Neuron (in vitro differentiated cells): Measurements from ENCODE around the gene AHCY.
"Not testable (repeated sequence)": the region's sequence is repeated elsewhere in the genome, so short reads cannot be mapped to it uniquely, and the experiment has no call there.

ENCODE experiments used
- H2AFZ ChIP-seq: one replicate; pipeline ENCODE4 v1.6.1; 2013; ENCODE audit warnings: low read depth, mild to moderate bottlenecking, inconsistent platforms, low read length, moderate library complexity
- H3K27me3 ChIP-seq: one replicate; pipeline ENCODE4 v1.6.1; 2013; ENCODE audit warnings: low read length; ENCODE audit not compliant: insufficient read depth
- H3K36me3 ChIP-seq: one replicate; pipeline ENCODE4 v1.6.1; 2013; ENCODE audit warnings: low read length; ENCODE audit not compliant: insufficient read depth
- H3K4me1 ChIP-seq: one replicate; pipeline ENCODE4 v1.6.1; 2013; ENCODE audit warnings: low read length; ENCODE audit not compliant: insufficient read depth
- H3K4me3 ChIP-seq: 2 replicates; pipeline ENCODE4 v1.5.1; 2013; ENCODE audit warnings: mild to moderate bottlenecking, low read length, moderate library complexity
- H3K9me3 ChIP-seq: one replicate; pipeline ENCODE4 v1.6.1; 2013; ENCODE audit warnings: low read length

AHCY gene

GRCh38 chr20:34334654-34335407, 31.7 kb upstream of the AHCY start:
- no peaks in the 10 kb centered on the region for H3K27me3 ChIP-seq
- no peaks in the 10 kb centered on the region for H3K9me3 ChIP-seq
- H2AFZ ChIP-seq = no peak overlapping the region
- peaks cover 5% of the 10 kb centered on the region for H3K4me1 ChIP-seq
- H3K36me3 ChIP-seq = no peaks in the 10 kb centered on the region
- no peak overlapping the region for H3K4me3 ChIP-seq

GRCh38 chr20:34333786-34334185, 30.6 kb upstream of the AHCY start:
- Histone ChIP-seq H3K4me3 (no peak overlapping the region), H2AFZ (no peak overlapping the region), H3K4me1 (peaks cover 5% of the 10 kb centered on the region), H3K36me3 (no peaks in the 10 kb centered on the region), H3K27me3 (no peaks in the 10 kb centered on the region), H3K9me3 (no peaks in the 10 kb centered on the region)

GRCh38 chr20:34332262-34332920, 29.2 kb upstream of the AHCY start:
- Histone ChIP-seq H3K9me3 (no peaks in the 10 kb centered on the region), H3K4me3 (no peak overlapping the region), H3K36me3 (no peaks in the 10 kb centered on the region), H3K4me1 (peaks cover 5% of the 10 kb centered on the region), H3K27me3 (no peaks in the 10 kb centered on the region), H2AFZ (no peak overlapping the region)

- Histone ChIP-seq H3K4me3 (no peak overlapping the region), H3K9me3 (no peaks in the 10 kb centered on the region), H3K4me1 (peaks cover 5% of the 10 kb centered on the region), H3K27me3 (no peaks in the 10 kb centered on the region), H3K36me3 (no peaks in the 10 kb centered on the region), H2AFZ (no peak overlapping the region)
Observed at GRCh38 chr20:34331838-34332237, 28.7 kb upstream of the AHCY start.

GRCh38 chr20:34330861-34331544, 27.8 kb upstream of the AHCY start:
- H3K9me3 ChIP-seq, H3K4me1 ChIP-seq, H3K27me3 ChIP-seq, H3K4me3 ChIP-seq, H3K36me3 ChIP-seq, H2AFZ ChIP-seq: not testable (repeated sequence)

GRCh38 chr20:34328928-34329677, 25.9 kb upstream of the AHCY start:
- H3K4me1 ChIP-seq = peaks cover 3% of the 10 kb centered on the region
- no peak overlapping the region for H2AFZ ChIP-seq
- H3K4me3 ChIP-seq = no peak overlapping the region
- no peaks in the 10 kb centered on the region for H3K9me3 ChIP-seq
- H3K27me3 ChIP-seq = no peaks in the 10 kb centered on the region
- no peaks in the 10 kb centered on the region for H3K36me3 ChIP-seq

GRCh38 chr20:34328207-34328606, 25.1 kb upstream of the AHCY start:
- not testable (repeated sequence) for H3K9me3 ChIP-seq, H2AFZ ChIP-seq, H3K4me1 ChIP-seq, H3K36me3 ChIP-seq, H3K27me3 ChIP-seq, H3K4me3 ChIP-seq

- Histone ChIP-seq H3K36me3 (no peaks in the 10 kb centered on the region), H3K9me3 (no peaks in the 10 kb centered on the region), H3K4me3 (no peak overlapping the region), H3K27me3 (no peaks in the 10 kb centered on the region), H3K4me1 (peaks cover 10% of the 10 kb centered on the region), H2AFZ (no peak overlapping the region)
Observed at GRCh38 chr20:34324541-34324940, 21.4 kb upstream of the AHCY start.

- no peaks in the 10 kb centered on the region for H3K9me3 ChIP-seq
- H3K27me3 ChIP-seq = no peaks in the 10 kb centered on the region
- no peak overlapping the region for H2AFZ ChIP-seq
- no peak overlapping the region for H3K4me3 ChIP-seq
- H3K36me3 ChIP-seq = no peaks in the 10 kb centered on the region
- peaks cover 15% of the 10 kb centered on the region for H3K4me1 ChIP-seq
Observed at GRCh38 chr20:34322267-34323105, 19.3 kb upstream of the AHCY start.

- peaks cover 15% of the 10 kb centered on the region for H3K4me1 ChIP-seq
- H3K9me3 ChIP-seq = no peaks in the 10 kb centered on the region
- no peak overlapping the region for H2AFZ ChIP-seq
- H3K36me3 ChIP-seq = no peaks in the 10 kb centered on the region
- H3K4me3 ChIP-seq = no peak overlapping the region
- no peaks in the 10 kb centered on the region for H3K27me3 ChIP-seq
Observed at GRCh38 chr20:34320861-34321260, 17.7 kb upstream of the AHCY start.

- Histone ChIP-seq H3K27me3 (no peaks in the 10 kb centered on the region), H3K4me1 (peaks cover 12% of the 10 kb centered on the region), H3K9me3 (no peaks in the 10 kb centered on the region), H2AFZ (no peak overlapping the region), H3K36me3 (no peaks in the 10 kb centered on the region), H3K4me3 (no peak overlapping the region)
Observed at GRCh38 chr20:34318609-34319443, 15.7 kb upstream of the AHCY start.
